Sigmoid colon (tissue), 4 donors: ENCODE measurements around the gene GRIK4.
"Not testable (repeated sequence)": the region's sequence is repeated elsewhere in the genome, so short reads cannot be mapped to it uniquely, and the experiment has no call there.

Experiments
- CTCF ChIP-seq, 4 experiments: fragments of 450-650 bp in 3 of 4; fragments of 200-600 bp in 1 of 4; IDR thresholded peaks; one replicate each; pipeline ENCODE4 v1.5.1; 2016 to 2019; ENCODE audit warnings: antibody characterized with exemption in 4 of 4, mild to moderate bottlenecking in 3 of 4, moderate library complexity in 2 of 4
- POLR2A ChIP-seq, 2 donors: fragments of 450-650 bp; IDR thresholded peaks; one replicate each; pipeline ENCODE4 v1.6.1; 2016; ENCODE audit warnings: antibody characterized with exemption in 2 of 2, mild to moderate bottlenecking in 2 of 2, moderate library complexity in 2 of 2
- POLR2AphosphoS5 ChIP-seq, 4 donors: sonication (generic); formaldehyde crosslinking; IDR thresholded peaks; one replicate each; pipeline ENCODE4 v1.6.1; 2017; ENCODE audit warnings: antibody characterized with exemption in 4 of 4

GRCh38 chr11:120765710-120766109 is 254.2 kb downstream of the GRIK4 start:
- TF ChIP-seq CTCF, POLR2AphosphoS5, POLR2A (IDR thresholded peaks at IDR 0.05): not testable (repeated sequence)
